NCI-H526 (cell line): ENCODE measurements around the gene NBEAL1.
A peak's percentile ranks its signal among the peaks of the same experiment; 100 is the strongest.
"Not testable (repeated sequence)": the region's sequence is repeated elsewhere in the genome, so short reads cannot be mapped to it uniquely, and the experiment has no call there.

ENCODE experiments used
- DNase-seq, 2 experiments: peaks; one replicate each; lab custom pipeline; 2025; lab: John Stamatoyannopoulos, UW

The NBEAL1 gene

GRCh38 chr2:203039211-203039610 is 24.5 kb downstream of the NBEAL1 start:
- not testable (repeated sequence) for DNase-seq

DNA sequence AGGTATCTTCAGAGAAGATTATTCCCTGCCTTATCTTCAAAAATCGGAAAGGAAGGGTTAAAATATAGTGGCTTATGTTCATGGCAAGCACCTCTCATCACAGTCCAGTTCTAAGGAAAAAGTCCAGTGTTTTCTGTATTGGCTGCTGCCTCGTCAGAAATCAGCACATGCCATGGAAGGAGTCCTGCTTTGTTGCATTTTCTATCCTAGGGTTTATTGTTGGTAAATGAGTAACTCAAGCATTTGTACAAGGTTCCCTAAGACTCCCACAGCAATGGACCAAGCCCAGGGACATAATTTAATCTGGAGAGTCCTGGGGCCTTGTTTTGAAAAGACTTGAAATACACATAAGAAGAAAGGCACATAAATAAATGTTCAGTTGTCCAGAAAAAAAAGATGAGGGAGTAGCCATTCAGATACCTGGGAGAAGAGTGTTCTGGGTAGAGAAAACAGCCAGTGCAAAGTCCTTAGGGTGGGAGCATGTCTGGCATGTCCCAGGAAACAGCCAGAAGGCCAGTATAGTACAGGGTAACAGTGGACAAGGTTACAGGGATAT is 26.4 kb downstream of the NBEAL1 start:
- DNase-seq: no peak

DNA sequence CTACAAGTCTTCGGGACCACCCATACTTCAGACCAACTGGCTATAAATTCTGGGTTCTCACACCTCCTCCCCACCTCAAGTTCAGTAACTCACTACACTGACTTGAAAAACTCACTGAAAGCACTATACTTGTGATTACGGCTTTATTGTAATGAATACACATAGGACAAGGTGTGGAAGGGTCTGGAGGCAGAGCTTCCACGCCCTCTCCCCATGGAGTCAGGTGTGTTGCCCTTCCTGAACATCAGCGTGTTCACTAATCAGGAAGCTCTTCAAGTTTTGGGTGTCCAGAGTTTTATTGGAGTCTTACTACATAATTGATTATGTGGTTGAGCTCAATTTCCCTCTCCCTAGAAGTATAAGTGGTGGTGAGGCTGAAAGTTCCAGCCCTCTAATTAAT is 27.5 kb downstream of the NBEAL1 start:
- no peak for DNase-seq

- DNase-seq: no peak
These were observed 28.6 kb downstream of the NBEAL1 start for GRCh38 chr2:203043226-203043625.

DNA sequence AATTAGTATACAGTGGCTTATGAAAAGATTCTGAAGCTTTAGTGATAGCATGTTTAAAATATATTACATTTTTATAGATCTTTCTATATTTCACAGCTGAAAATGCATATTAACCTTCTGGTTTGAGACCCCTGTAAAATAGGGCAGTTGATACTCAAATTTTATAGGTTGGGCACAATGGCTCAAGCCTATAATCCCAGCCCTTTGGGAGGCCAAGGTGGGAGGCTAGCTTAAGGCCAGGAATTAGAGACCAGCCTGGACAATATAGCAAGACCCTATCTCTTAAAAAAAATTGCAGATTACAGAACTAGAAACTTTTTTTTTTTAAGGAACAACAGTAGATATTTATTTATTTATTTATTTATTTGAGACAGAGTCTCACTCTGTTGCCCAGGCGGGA is 31.2 kb downstream of the NBEAL1 start:
- DNase-seq: no peak

DNA sequence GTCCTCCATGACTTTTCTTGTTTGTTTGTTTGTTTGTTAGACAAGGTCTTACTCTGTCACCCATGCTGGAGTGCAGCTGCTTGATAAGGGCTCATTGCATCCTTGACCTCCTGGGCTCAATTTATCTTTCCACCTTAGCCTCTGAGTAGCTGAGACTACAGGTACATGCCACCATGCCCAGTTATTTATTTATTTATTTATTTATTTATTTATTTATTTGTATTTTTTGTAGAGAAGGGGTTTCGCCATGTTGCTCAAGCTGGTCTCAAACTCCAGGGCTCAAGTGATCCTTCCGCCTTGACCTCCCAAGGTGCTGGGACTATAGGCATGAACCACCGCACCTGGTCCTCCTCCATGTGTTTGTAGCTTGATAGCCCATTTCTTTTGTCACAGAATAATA is 37.9 kb downstream of the NBEAL1 start:
- no peak for DNase-seq

- no peak for DNase-seq
These were observed 45.0 kb downstream of the NBEAL1 start for GRCh38 chr2:203059567-203060240.

DNA sequence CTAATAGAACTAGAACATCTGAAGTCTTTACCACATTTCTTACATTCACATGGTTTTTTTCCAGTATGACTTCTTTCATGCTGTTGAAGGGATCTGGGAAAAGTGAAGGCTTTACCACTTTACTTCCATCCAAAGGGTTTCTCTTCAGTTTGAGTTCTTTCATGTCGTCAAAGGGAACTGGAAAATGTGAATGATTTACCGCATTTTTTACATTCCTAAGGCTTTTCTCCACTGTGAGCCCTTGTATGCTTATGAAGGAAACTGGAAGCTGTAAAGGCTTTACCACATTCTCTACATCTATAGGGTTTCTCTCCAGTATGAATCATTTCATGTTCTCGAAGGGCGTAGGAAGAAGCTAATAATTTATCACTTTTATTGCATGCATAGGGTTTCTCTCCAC is 46.7 kb downstream of the NBEAL1 start:
- DNase-seq: no peak

- no peak for DNase-seq
These were observed 47.5 kb downstream of the NBEAL1 start for GRCh38 chr2:203062126-203062525.

DNA sequence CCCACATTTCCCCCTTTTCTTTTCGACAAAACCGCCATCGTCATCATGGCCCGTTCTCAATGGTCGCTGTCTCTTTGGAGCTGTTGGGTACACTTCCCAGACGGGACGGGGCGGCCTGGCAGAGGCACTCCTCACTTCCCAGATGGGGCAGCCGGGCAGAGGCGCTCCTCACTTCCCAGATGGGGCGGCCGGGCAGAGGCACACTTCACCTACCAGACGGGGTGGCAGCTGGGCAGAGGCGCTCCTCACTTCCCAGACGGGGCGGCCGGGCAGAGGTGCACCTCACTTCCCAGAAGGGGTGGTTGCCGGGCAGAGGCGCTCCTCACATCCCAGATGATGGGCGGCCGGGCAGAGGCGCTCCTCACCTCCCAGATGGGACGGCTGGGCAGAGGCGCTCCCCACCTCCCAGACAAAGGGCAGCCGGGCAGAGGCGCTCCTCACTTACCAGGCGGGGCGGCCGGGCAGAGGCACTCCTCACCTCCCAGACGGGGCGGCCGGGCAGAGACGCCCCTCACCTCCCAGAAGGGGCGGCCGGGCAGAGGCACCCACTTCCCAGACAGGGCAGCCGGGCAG is 51.9 kb downstream of the NBEAL1 start:
- not testable (repeated sequence) for DNase-seq

DNA sequence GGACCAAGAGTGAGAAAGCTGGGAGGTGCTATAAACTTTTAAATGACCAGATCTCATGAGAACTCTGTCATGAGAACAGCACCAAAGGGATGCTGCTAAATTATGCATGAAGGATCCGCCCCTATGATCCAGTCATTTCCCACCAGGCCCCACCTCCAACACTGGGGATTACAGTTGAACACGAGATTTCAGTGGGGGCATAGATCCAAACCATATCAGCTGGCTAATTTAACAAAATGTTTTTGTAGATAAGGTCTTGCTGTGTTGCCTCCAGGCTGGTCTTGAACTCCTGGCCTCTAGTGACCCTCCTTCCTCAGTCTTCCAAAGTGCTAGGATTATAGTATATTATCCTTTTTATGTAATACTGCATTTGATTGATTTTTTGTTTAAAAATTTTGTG is 56.0 kb downstream of the NBEAL1 start:
- no peak for DNase-seq

GRCh38 chr2:203071148-203071547 is 56.5 kb downstream of the NBEAL1 start:
- no peak for DNase-seq

GRCh38 chr2:203072371-203072770 is 57.7 kb downstream of the NBEAL1 start:
- DNase-seq: no peak

- DNase-seq: no peak
These were observed 62.8 kb downstream of the NBEAL1 start for GRCh38 chr2:203077451-203077850.

DNA sequence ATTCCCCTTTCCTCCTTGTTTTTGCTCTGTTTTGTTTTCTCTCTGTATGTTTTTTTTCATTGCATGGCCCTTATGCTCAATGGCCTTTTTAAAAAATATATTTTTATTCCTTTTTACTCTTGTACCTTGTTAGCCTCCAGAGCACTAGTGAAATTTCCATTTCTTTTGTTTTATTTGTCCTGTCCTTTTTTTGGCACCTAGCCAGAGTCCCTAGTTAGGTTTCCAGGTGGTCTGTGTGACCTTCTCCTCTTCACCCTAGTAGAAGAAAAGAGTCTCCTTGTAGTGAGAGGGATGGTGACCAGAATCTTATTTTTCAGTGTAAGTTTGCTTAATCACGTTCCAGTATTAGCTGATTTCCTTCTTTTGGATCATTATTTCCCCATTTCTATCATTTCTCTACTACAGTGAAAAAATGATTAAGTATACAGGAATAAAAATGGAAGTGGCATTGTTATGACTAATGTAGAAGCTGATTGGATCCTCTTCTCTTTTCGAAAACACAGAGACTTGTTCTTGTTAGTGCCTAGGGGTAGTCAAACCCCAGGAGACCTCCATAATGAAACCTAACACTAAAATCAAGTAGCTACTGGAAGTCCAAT is 65.9 kb downstream of the NBEAL1 start:
- DNase-seq: no peak

- no peak for DNase-seq
These were observed 68.7 kb downstream of the NBEAL1 start for GRCh38 chr2:203083328-203083727.

DNA sequence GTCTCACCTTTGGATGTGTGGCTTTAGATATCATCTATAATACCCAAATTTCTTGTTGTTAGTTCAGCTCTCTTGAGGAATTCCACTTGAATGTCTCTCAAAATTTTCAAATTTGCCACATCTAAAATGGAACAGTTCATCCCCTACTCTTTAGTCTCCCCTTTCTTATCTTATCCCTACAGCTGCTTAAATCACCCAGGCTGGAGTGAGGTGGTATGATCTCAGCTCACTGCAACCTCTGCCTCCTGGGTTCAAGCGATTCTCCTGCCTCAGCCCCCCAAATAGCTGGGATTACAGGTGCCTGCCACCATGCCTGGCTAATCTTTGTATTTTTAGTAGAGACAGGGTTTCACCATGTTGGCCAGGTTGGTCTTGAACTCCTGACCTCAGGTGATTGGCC is 71.7 kb downstream of the NBEAL1 start:
- not testable (repeated sequence) for DNase-seq

- not testable (repeated sequence) for DNase-seq
These were observed 76.0 kb downstream of the NBEAL1 start for GRCh38 chr2:203090721-203091120.

DNA sequence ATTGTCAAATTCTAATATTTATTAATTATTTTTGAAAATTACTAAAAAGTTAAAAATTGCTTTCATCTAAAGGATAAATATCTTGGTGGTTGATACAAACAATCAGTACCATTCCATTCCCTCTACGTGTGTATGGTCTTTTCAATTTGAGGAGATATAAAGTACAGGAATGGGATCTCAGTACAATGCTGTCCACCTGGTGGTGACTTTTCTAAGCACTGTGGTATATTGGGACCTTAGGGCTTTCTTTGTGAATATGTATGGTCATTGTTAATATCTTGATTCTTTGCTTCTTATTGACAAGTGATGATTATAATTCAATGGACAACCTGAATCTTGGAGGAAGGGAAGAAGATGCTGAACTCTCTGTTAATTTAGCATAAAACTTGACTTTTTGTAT is 83.1 kb downstream of the NBEAL1 start:
- DNase-seq: peak in 1 of 2 experiments; percentile 28

- DNase-seq: not testable (repeated sequence)
These were observed 87.7 kb downstream of the NBEAL1 start for GRCh38 chr2:203102357-203102756.

DNA sequence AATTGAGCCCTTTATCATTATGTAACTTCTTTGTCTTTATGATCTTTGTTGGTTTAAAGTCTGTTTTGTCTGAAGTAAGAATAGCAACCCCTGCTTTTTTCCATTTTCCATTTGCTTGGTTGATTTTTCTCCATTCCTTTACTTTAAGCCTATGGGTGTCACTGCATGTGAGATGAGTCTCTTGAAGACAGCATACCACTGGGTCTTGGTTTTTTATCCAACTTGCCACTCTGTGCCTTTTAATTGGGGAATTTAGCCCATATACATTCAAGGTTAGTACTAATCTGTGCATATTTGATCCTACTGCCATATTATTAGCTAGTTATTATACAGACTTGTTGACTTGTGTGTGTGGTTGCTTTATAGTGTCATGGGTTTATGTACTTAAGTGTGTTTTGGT is 89.6 kb downstream of the NBEAL1 start:
- DNase-seq: no peak

DNA sequence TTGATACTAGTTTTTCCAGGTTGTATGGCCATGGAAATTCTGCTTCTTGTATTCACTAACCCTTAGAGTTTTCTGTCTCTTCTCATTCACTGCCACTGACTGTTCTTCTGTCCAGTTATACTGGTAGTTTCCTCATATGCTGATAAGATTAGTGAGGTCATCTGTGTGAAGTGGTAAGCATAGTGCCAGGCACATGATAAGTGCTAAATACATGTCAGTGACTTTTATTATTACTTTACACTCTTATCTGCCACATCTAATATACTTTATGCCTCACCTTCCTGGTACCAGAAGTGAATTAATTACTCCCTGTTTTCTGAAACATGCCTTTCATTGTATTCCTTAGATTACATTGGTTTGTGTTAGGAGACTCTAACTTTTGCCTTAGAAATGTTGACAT is 91.3 kb downstream of the NBEAL1 start:
- no peak for DNase-seq

DNA sequence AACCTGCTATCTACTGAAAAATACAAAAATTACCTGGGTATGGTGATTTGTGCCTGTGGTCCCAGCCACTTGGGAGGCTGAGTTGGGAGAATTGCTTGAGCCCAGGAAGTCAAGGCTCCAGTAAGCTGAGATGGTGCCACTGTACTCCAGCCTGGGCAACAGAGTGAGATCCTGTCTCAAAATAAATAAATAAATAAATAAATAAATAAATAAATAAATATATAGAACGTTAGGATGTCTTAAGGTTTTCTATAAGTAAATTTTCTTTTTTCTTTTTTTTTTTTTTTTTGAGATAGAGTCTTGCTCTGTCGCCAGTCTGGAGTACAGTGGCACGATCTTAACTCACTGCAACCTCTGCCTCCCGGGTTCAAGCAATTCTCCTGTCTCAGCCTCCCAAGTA is 95.8 kb downstream of the NBEAL1 start:
- not testable (repeated sequence) for DNase-seq
